KMS-11 (cell line): ENCODE measurements around the gene TNFAIP8.

Experiments used
- H2AFZ ChIP-seq: fragments of 200-600 bp; sonication (generic); 2 replicates; pipeline ENCODE4 v1.6.1; 2016; ENCODE audit warnings: antibody characterized with exemption, mixed run types, low read depth
- H3K27ac ChIP-seq: fragments of 200-600 bp; sonication (generic); 2 replicates; pipeline ENCODE4 v1.6.1; 2016; ENCODE audit warnings: mild to moderate bottlenecking, mixed run types
- H3K27me3 ChIP-seq: fragments of 200-600 bp; sonication (generic); 2 replicates; pipeline ENCODE4 v1.6.1; 2017; ENCODE audit warnings: mild to moderate bottlenecking, low read depth, mixed run types, moderate library complexity; ENCODE audit not compliant: insufficient read depth
- H3K36me3 ChIP-seq: fragments of 200-600 bp; sonication (generic); 2 replicates; pipeline ENCODE4 v1.6.1; 2017; ENCODE audit warnings: mild to moderate bottlenecking, mixed run types; ENCODE audit not compliant: insufficient read depth
- H3K4me1 ChIP-seq: fragments of 200-600 bp; sonication (generic); 2 replicates; pipeline ENCODE4 v1.6.1; 2016; ENCODE audit warnings: mild to moderate bottlenecking, low read depth, mixed run types; ENCODE audit not compliant: poor library complexity, severe bottlenecking
- H3K4me2 ChIP-seq: fragments of 200-600 bp; sonication (generic); 2 replicates; pipeline ENCODE4 v1.7.0; 2016; ENCODE audit warnings: mild to moderate bottlenecking, mixed run types
- H3K4me3 ChIP-seq: fragments of 200-600 bp; sonication (generic); IDR thresholded peaks from 2 replicates; pipeline ENCODE4 v1.6.1; 2017; ENCODE audit warnings: low read depth, low read length, mixed read lengths; ENCODE audit not compliant: insufficient read depth
- H3K79me2 ChIP-seq: fragments of 200-600 bp; sonication (generic); 2 replicates; pipeline ENCODE4 v1.6.1; 2016; ENCODE audit warnings: low read depth, mixed run types; ENCODE audit not compliant: insufficient read depth
- H3K9ac ChIP-seq: fragments of 200-600 bp; sonication (generic); 2 replicates; pipeline ENCODE4 v1.6.1; 2016; ENCODE audit warnings: mild to moderate bottlenecking, mixed run types
- H4K20me1 ChIP-seq: fragments of 200-600 bp; sonication (generic); 2 replicates; pipeline ENCODE4 v1.6.1; 2016; ENCODE audit warnings: mild to moderate bottlenecking, mixed run types; ENCODE audit not compliant: insufficient read depth
- TF ChIP-seq, protein P1 (sequence below): fragments of 200-600 bp; sonication (generic); conservative IDR thresholded peaks from 2 replicates; pipeline ENCODE4 v1.6.1; 2017; ENCODE audit warnings: low read depth, mild to moderate bottlenecking, antibody characterized with exemption, low read length, moderate library complexity, mixed read lengths

Gene TNFAIP8

DNA sequence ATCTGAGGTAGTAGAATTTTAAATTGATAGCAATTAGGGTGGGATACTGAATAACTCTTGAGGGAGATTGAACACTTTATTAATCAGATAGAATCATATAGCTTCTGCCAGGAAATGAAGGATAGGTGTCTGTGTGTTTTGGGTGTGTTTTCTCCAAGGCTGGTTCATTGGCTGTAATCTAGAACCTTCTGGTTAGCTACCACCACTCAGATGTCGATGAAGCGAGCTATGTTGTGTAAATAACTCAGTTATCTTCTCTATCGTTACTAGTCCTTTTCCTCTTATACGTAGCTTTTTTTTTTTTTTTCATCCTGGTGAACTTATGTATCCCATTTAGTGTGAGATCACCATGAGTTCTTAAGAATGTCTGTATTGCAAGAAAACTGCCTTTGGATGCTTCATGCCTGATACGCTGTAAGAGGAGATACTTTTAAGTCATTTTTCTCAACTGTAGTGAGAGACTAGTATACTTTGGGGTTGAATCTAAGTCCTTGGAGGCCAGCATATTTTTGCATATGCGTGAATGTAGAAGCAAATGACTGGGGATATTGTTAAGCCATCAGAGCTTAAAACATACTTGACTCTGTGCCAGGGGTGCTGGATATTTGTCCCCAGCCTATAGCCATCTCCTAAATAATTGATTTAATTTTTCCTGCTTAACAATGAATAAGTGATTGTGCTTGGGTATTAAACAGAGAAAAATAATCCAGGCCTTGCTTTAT is 2.1 kb downstream of the TNFAIP8 start:
- Histone ChIP-seq H4K20me1 (no peaks in the 10 kb centered on the region), H3K4me1 (peaks cover 9% of the 10 kb centered on the region)

GRCh38 chr5:119358530-119358900 is 2.7 kb downstream of the TNFAIP8 start:
- H3K36me3 ChIP-seq, result no peaks in the 10 kb centered on the region
- H3K27ac ChIP-seq, result no peak overlapping the region
- H3K79me2 ChIP-seq, result no peaks in the 10 kb centered on the region
- H4K20me1 ChIP-seq, result no peaks in the 10 kb centered on the region
- no peak overlapping the region for H3K4me2 ChIP-seq
- H3K9ac ChIP-seq, result no peak overlapping the region
- peaks cover 4% of the 10 kb centered on the region for H3K4me1 ChIP-seq
- TF ChIP-seq, protein P1, sequence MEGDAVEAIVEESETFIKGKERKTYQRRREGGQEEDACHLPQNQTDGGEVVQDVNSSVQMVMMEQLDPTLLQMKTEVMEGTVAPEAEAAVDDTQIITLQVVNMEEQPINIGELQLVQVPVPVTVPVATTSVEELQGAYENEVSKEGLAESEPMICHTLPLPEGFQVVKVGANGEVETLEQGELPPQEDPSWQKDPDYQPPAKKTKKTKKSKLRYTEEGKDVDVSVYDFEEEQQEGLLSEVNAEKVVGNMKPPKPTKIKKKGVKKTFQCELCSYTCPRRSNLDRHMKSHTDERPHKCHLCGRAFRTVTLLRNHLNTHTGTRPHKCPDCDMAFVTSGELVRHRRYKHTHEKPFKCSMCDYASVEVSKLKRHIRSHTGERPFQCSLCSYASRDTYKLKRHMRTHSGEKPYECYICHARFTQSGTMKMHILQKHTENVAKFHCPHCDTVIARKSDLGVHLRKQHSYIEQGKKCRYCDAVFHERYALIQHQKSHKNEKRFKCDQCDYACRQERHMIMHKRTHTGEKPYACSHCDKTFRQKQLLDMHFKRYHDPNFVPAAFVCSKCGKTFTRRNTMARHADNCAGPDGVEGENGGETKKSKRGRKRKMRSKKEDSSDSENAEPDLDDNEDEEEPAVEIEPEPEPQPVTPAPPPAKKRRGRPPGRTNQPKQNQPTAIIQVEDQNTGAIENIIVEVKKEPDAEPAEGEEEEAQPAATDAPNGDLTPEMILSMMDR, result no peak
- no peak overlapping the region for H3K4me3 ChIP-seq
- no peaks in the 10 kb centered on the region for H3K27me3 ChIP-seq
- H2AFZ ChIP-seq, result no peak overlapping the region

More for the DNA sequence above, 2.1 kb downstream of the TNFAIP8 start:
- Histone ChIP-seq H3K4me3 (no peak overlapping the region), H3K79me2 (no peaks in the 10 kb centered on the region), H3K4me2 (no peak overlapping the region), H3K9ac (no peak overlapping the region), H2AFZ (no peak overlapping the region), H3K36me3 (no peaks in the 10 kb centered on the region), H3K27ac (no peak overlapping the region), H3K27me3 (no peaks in the 10 kb centered on the region)
- TF ChIP-seq, protein P1, result no peak

GRCh38 chr5:119358901-119359603 is 3.2 kb downstream of the TNFAIP8 start:
- no peak overlapping the region for H3K4me2 ChIP-seq
- H3K4me1 ChIP-seq, result no peaks in the 10 kb centered on the region
- H4K20me1 ChIP-seq, result no peaks in the 10 kb centered on the region

GRCh38 chr5:119359737-119360413 is 4.1 kb downstream of the TNFAIP8 start:
- H3K4me3 ChIP-seq, result no peak overlapping the region
- H3K4me1 ChIP-seq, result peaks cover under 1% of the 10 kb centered on the region
- H2AFZ ChIP-seq, result no peak overlapping the region
- H4K20me1 ChIP-seq, result no peaks in the 10 kb centered on the region
- H3K27ac ChIP-seq, result no peak overlapping the region
- H3K36me3 ChIP-seq, result no peaks in the 10 kb centered on the region
- TF ChIP-seq, protein P1, result no peak
- H3K79me2 ChIP-seq, result no peaks in the 10 kb centered on the region
- H3K27me3 ChIP-seq, result no peaks in the 10 kb centered on the region
- H3K9ac ChIP-seq, result no peak overlapping the region
- no peak overlapping the region for H3K4me2 ChIP-seq

More at GRCh38 chr5:119358901-119359603, 3.2 kb downstream of the TNFAIP8 start:
- TF ChIP-seq, protein P1, result no peak
- H3K9ac ChIP-seq, result no peak overlapping the region
- H3K36me3 ChIP-seq, result no peaks in the 10 kb centered on the region
- no peaks in the 10 kb centered on the region for H3K79me2 ChIP-seq
- H3K4me3 ChIP-seq, result no peak overlapping the region
- H2AFZ ChIP-seq, result no peak overlapping the region
- H3K27me3 ChIP-seq, result no peaks in the 10 kb centered on the region
- no peak overlapping the region for H3K27ac ChIP-seq
